NCI-H1048 (cell line): ENCODE data around the gene B3GALNT2.
"Not testable (repeated sequence)": the region's sequence is repeated elsewhere in the genome, so short reads cannot be mapped to it uniquely, and the experiment has no call there.

ENCODE experiments used
- DNase-seq: peaks from one replicate; lab custom pipeline; 2025; lab: John Stamatoyannopoulos, UW

Gene B3GALNT2

GRCh38 chr1:235504122-235504493, at the start of gene B3GALNT2:
B3GALNT2 (minus strand) TSS chr1:235504452; CDS start chr1:235504252, 200 bp downstream.
- no peak for DNase-seq

- DNase-seq: no peak
Observed at GRCh38 chr1:235553112-235553551, 48.9 kb upstream of the B3GALNT2 start.

- no peak for DNase-seq
Observed at GRCh38 chr1:235552146-235552716, 48.0 kb upstream of the B3GALNT2 start.

GRCh38 chr1:235549351-235550139, 45.3 kb upstream of the B3GALNT2 start:
- DNase-seq: no peak

DNA sequence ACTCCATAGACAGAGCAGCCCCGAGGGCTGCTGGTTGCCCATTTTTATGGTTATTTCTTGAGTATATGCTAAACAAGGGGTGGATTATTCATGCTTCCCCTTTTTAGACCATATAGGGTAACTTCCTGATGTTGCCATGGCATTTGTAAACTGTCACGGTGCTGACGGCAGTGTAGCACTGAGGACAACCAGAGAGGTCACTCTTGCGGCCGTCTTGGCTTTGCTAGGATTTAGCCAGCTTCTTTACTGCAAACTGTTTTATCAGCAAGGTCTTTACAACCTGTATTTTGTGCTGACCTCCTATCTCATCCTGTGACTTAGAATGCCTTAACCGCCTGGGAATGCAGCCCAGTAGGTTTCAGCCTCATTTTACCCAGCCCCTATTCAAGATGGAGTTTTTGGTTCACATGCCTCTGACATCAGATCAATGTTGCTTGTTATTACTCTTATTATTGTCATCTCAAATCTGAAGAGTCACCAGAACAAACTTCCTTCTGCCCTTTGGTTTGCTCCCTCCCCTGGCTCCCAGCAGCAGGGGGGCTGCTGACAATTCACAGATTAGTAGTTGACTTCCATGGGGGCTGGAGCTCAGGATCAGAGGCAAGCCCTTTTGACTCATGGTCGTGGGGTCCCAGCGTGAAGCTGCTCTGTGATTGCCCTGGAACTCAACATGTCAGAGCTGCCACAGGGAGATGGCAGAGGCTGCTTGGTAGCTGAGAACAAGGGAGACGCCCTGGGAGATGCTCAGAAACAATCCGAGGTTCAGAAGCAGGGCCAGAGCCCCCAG, 42.3 kb upstream of the B3GALNT2 start:
- DNase-seq: not testable (repeated sequence)

DNA sequence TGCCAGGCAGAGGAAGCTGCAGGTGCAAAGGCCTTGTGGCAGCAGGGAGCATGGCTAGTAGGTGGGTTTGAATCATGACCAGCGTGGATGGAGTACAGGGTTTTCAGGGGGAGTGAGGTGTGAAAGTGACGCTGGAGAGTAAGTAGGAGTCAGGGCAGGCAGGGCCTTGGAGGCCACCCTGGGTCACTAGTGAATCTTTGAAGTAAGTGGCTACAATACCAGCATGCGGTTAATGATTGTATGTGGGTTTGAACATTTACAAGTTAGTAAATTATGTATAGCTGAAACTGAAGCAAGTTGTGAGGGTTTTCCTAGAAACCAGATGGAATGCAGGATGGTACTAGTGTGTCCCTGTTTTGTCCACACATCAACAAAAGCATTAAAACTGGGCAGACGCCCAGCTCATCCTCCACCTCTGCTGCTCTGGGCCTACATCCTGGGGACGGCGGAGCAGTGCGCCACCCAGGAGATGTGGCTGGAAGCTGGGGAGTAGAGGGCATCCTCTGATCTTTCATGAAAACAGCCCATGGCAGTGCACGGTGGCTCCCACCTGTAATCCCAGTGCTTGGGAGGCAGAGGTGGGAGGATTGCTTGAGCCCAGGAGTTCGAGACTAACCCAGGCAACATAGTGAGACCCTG, 41.2 kb upstream of the B3GALNT2 start:
- DNase-seq: no peak

- not testable (repeated sequence) for DNase-seq
Observed at GRCh38 chr1:235542845-235543244, 38.6 kb upstream of the B3GALNT2 start.

- no peak for DNase-seq
Observed at GRCh38 chr1:235533476-235534168, 29.4 kb upstream of the B3GALNT2 start.

GRCh38 chr1:235532360-235532759, 28.1 kb upstream of the B3GALNT2 start:
- no peak for DNase-seq

- DNase-seq: no peak
Observed at GRCh38 chr1:235527196-235527814, 23.1 kb upstream of the B3GALNT2 start.

- DNase-seq: no peak
Observed at GRCh38 chr1:235525314-235525713, 21.1 kb upstream of the B3GALNT2 start.

GRCh38 chr1:235516862-235517446, 12.7 kb upstream of the B3GALNT2 start:
- DNase-seq: no peak

GRCh38 chr1:235515844-235516512, 11.7 kb upstream of the B3GALNT2 start:
- no peak for DNase-seq

DNA sequence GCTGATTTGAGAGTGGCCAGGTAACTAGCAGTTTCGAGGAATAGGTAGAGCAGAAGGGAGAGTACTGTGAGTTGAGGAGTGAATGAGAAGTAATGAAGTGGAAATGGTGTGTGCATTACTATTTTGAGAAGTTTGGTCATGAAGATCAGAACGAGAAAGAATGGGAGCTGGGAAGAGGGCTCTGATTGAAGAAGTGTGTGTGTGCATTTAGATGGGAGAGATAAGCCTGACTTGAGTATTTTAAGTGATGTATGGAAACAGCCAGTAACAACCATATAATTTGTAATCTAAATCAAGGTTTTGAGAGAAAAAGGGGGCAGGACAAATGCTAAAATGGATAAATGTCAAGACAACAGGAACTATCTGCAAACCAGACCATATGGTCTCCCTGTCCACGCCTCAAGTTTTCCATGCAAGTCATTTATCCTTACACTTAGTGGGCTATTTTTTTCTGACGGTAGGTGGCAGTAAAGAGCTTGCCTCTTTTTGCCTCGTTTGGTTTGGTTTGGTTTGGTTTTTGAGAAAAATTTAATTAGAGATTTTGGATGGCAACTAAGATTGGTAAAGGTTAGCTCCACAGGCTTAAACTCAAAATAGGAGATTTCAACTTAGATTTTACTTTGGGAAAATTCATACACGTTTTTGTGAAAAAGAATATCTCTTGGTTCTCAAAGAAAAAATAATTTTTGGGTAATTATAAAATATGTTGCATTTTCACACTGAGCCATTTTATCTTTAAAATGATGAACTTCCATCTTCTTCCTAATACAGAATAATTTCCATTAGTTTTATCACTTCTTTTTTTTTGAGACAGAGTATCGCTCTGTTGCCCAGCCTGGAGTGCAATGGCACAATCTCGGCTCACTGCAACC, 9.5 kb upstream of the B3GALNT2 start:
- peak; percentile 60 for DNase-seq

DNA sequence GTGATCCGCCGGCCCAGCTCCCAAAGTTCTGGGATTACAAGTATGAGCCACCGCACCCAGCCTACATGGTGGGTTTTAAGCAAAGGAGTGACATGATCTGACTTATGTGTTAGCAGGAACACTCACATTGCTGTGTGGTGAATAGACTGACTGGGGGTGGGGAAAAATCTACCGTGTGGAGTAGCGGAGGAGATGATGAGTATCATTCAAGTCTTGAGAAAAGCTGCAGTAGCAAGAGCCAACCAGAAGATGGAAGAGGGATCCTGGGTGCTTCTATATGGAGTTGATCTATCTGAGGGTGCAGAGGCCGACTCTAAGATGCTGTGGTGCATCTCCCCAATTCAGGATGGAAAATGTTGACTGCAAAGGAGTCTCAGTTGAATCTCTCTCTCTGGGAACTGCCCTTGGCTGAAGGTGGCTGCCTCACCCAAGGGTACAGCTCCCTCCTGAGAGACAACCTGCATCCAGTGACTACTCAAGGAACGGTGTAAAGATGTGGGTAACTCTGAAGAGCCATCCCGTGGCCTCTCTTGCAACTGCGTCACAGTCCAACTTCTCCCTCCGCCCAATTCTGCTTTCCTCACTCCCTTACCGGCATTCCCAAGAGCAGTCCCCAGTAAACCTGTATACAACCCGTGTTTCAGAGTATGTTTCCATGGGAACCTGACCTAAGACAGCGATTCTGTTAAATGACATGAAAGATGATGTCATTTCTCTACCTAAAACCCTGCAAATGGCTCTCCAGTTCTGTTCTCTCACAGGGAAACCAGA, 7.4 kb upstream of the B3GALNT2 start:
- no peak for DNase-seq

DNA sequence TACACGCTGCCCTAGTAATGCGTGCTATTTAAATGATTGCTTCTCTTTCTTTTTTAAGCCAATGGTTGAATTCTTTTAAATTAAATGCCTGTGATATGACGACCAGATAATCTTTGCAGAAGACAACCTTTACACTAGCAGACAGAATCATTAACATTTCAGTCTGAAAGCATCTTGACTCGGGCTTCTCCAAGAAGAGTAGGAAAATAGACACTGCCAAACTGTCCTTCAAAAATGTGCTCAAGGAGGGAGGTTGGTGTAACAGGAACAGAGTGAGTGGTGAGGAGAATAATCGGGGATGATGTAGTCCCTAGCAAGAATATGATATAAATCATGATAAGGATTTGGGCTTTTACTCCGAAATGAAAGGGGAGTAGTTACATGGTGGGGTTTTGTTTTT, 6.6 kb upstream of the B3GALNT2 start:
- no peak for DNase-seq

- no peak for DNase-seq
Observed at GRCh38 chr1:235507623-235508022, 3.4 kb upstream of the B3GALNT2 start.

DNA sequence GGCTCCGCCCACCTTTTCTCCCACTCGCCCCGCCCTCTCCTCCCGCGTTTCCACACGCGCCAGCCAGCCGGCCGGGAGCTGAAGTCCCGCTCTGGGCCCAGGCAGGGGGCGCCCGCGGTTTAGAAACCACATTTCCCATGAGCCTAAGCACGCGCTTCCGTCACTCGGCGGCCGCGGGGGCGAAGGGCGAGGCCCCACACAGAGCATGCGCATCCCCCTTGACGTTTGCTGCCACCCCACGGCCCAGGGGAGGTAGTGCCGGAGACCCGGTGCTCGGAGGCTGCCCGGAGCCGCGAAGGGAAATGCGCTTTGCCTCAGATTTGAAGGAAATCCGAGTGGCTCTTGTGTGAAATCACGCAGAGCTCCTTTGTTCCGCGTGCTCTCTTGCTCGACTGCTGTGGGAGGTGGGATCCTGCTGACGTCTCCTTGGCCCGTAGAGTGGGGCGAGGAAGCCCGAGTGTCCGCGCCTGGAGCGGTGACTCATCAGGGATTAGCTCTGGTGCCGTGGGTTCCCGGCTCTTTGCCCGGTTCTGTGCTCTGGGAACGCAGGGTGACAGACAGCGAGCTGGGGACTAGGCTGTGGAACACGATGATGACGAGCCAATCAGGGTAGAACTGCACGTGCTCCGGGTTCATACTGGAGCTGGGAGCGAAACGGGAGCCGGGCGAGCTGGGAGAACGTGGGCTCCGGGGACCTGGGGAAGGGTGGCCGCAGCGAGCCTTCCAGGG, 406 bp upstream of the B3GALNT2 start:
- DNase-seq: peak; percentile 100
